Heart left ventricle (tissue), 13 donors: ENCODE data around the gene UBA6.

Source experiments
- CTCF ChIP-seq, 12 donors: fragments of 200-600 bp; sonication (generic) in 4 of 12; IDR thresholded peaks; one replicate each; pipeline versions ENCODE4 v1.5.0 to v1.8.0; 2018 to 2022; ENCODE audit warnings: antibody characterized with exemption in 12 of 12, mild to moderate bottlenecking in 5 of 12
- POLR2A ChIP-seq, 2 donors: fragments of 450-650 bp; IDR thresholded peaks; one replicate each; pipeline ENCODE4 v1.6.1; 2017; ENCODE audit warnings: antibody characterized with exemption in 2 of 2, mild to moderate bottlenecking in 2 of 2, moderate library complexity in 2 of 2
- donor health status: ischemic (EF 13 %, LVEDD 7.1; RV severe dilation, severe dysfunction).
- donor health status: DM: no; HTN: yes; CAD: no.
- donor health status: DM: no; HTN: no; CAD: no.
- donor health status: ischemic (EF 25% LVEDD 6.9; RV normal size, moderate dysfunction).
- donor health status: ischemic (EF 25% LVEDD 5.7; RV mildly dilated, moderate dysfunction).
- donor health status: ischemic (EF 35%, LVEDD 5.7; RV mildly dilated, moderate dysfunction).
- donor health status: nonischemic (EF 11% LVEDD 7.7; RV severe dilation, severe dysfunction).
- donor health status: DM: yes; HTN: yes; CAD: no.
- donor health status: PGD.
- donor health status: ischemic (EF 29% LVEDD 5.4; RV normal size, mild dysfunction).
- donor health status: nonischemic (EF 23%, LVEDD 6.1; RV moderate dilation, normal function).

GRCh38 chr4:67634741-67635140 lies 66.2 kb downstream of the UBA6 start:
- TF ChIP-seq CTCF (IDR thresholded peaks at IDR 0.05): no peak
- TF ChIP-seq POLR2A (IDR thresholded peaks at IDR 0.05): no peak
